HL-60/S4 treated with phorbol 12-myristate 13-acetate at 8.2 ng/mL for 4 days and 3 days (cell line): ENCODE results near the gene MGAT5B.

Source experiments
- in situ Hi-C: fragments of 300-500 bp; cut with MboI; formaldehyde crosslinking; loops from 2 replicates; pipeline ENCODE4 v1.15.0; 2022; ENCODE audit warnings: low sequenced_read_pairs

The MGAT5B gene

DNA sequence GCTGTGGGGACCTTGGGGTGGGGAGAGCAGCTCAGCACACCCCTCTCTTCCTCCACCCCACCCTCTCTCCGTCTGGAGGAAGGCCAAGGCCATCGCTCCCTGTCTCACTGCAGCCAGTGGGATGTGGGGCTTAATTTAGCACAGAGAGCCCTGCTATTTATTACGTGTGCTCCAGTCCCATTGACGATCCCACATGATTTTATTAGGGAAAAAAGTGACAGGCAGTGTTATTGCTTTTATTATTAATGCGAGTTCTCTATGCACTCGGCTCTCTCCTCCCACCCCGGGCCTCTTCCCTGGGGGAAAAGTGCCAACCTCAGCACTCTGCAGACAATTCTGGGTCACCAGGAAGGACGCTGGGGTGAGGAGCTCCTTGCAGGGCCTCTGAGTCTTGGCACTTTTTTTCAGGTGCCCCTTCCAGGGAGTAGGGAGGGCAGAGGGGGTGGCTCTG, 57.3 kb downstream of the MGAT5B start:
- in situ Hi-C loops = no loop called here

DNA sequence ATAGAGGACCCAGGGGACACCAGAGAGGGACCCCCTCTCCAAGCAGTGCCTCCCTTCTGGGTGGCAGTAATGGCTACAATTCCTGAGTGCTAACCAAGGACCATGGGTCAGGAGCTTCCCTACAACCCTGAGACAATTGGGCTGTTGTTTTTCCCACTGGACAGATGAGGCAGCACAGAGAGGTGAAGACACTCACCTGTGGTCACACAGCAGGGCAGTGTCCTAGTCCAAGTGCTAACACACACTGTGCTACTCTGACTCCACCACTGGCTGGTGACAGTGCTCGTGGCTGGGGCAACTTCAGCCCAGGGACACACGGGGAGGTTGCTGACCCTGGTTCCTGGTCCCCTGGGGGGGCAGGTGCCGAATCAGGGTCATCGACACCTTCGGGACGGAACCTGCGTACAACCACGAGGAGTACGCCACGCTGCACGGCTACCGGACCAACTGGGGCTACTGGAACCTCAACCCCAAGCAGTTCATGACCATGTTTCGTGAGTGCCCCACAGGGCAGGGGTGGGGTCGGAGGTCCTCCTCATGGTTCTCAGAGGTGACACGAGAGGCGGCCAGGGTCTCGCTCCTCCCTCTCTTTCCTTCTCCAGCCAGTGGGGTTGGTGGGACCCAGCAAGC, 58.1 kb downstream of the MGAT5B start:
- in situ Hi-C loops = no loop called here

DNA sequence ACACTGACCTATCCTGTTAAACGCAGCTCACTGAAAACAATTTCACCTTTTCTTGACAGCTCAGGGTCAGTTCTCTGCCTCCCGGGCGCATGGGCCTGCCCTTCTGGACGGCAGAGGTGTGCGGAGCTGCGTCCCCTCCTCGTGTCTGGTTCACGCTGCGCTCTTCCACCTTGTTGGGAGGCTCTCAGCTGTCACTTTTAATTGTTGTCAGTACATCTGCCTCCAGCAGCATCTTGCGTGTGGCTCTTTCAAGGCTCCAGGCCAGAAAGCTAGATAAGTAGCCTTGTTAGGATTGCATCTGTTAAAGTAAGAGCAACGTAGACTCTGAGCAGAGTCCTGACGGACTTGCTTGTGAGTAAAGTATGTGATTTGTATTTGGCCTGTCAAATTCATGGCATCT, 59.4 kb downstream of the MGAT5B start:
- in situ Hi-C loops = no loop called here

DNA sequence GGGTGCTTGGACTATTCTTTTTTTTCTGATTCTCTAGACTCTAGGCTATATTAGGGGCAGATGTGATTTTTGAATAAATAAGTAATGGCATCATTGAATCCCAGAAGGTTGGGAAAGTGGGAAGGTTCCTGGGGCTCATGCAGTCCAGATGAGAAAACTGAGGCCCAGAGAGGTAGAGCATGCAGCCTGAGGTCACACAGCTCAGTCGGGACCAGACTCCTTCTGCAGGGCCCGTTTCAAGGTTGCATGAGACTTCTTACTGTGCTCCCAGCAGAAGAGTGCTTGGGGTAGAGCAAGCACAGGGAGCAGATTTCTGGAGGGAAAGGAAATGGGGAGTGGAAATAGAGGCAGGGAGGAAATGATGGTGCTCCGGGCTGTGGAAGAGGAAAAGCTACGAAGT, 59.8 kb downstream of the MGAT5B start:
- in situ Hi-C loops = no loop called here

DNA sequence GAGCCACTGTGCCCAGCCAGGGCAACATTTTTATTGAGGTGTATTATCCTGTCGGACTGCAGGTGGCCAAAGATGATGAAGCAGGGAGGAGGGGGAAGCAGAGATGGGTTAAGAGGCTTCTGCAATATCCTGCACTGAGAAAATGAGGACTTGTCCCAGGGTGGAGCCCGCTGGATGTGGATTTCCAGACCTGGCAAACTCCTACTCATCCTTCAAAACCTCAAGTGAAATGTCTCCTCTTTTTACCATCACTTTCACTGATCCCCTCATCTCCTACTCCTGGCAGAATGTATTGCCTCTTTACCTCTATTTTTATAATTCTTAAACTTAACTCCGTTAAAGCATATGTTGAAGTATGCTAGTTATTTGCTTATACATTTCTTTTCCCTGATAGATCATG, 60.9 kb downstream of the MGAT5B start:
- in situ Hi-C loops = no loop called here

DNA sequence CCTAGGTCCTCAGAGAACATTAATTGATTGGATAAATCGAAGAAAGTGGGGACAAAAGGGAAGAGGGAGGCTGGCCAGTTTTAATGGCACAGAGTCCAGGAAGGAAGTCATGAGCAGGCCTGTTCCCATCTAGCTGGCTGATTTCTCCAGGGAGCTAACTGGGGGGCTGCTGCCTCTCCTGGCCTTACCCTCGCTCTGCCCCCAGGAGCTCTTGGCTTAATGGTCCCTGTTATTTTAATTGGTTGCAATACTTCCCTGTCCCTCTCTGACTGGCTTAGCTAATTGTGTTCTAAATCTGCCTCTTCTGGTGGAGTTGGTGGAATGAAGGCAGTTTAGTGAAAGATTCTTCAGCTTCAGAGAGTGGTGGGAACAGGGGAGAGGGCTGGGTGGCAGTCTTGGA, 61.4 kb downstream of the MGAT5B start:
- in situ Hi-C loops = no loop called here

DNA sequence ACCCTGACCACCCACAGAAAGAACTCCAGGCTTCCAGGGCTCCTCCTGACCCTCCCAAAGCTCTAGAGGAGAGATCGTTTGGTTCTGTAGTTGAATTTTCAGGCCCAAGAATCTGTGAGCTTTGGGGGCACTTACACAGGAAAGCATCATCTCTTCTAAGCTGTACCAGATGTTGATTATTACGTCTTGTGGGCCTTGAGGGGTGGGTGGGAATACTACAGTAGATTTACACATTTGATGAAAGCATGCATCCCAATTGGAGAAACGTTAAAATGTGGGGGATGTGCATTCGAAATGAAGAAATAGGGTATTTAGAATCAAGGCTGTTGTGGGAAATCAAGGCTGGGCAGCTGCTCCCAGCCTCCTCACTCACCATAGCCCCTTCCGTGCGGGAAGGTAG, 61.9 kb downstream of the MGAT5B start:
- in situ Hi-C loops = no loop called here

DNA sequence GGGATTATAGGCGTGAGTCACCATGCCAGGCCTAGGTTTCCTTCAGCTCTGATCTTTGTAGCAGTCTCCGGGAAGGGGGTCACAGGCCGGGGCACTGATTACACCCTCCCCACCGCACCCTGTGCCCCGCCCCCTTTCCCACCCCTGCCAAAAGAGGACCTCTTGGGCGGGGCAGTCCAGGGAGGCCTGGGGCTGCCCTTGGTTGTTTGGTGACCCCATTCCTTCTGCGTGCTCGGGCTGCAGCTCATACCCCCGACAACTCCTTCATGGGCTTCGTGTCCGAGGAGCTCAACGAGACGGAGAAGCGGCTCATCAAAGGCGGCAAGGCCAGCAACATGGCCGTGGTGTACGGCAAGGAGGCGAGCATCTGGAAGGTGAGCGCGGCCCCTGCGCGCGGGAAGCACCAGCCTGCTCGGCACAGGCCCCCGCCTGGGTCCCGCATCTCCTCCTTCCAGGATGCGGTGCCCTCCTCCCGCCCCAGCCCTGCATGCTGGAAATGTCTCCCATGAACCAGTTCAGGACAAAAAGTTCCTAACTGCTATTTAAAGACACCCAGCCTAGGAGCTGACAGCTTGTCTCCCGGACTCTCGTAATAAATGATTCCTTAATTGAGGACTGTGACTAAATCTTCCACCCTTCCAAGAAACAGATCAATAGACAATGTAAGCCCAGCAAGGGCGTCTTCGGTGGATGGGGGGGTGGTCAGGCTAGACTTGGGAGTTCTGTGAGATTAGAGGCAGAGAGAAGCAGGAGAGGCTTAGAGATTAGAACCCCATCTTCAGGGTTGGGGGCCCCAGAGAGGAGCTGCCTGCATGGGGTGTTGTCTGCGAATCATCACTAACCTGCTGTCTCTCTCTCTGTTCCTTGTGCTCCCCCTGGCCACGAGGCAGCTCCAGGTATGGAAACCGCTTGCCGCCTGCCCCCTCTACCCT, 64.5 kb downstream of the MGAT5B start:
- in situ Hi-C loops = no loop called here

DNA sequence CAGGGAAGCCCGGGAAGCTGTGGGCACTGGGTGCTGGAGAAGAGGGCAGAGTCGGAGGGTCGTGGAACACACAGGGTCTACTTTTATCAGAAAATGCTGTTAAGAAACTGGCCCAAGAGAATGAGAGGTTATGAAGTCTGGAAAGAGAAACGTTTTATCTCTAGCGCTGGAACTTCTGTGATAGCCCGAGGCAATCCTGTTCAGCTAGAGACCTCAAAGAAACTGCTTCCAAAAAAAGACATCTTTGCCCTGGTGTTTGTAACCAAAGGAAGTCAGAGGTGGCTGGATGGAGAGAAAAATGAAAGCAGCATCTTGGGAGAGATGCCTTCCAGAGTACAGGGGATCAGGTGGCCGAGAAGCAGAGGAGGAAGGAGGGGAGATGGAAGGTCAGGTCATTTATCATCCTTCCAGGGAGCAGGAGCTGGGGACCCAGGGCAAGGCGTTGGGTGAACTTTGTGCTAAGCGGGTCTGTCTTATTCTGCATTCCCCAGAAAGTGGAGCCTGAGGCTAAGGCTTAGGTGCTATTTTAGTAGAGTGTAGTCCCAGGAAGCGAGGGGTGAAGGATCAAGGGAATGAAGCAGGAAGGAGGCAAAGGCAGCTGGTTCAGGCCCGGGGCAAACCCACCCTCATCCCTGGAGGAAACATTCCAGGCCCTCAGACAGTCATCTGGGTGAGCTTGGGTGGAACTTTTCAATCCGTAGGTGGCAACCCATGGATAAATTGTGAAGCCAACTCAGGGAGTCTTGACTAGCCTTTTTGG, 66.5 kb downstream of the MGAT5B start:
- in situ Hi-C loops = no loop called here

DNA sequence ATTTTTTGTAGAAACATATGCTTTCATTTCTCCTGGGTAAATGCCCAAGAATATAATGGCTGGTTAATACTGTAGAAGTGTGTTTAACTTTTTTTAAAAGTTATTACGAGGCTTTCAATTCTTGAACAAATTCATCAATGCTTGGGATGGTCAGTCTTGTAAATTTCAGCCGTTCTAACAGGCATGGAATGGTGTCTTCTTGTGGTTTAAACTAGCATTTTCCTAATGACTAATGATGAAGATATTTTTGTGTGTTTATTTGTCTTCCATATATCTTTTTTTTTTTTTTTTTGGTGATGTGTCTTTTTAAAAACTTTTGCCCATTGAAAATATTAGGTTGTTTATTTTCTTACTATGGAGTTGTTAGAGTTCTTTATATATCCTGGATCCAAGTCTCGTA, 67.1 kb downstream of the MGAT5B start:
- in situ Hi-C loops = no loop called here

DNA sequence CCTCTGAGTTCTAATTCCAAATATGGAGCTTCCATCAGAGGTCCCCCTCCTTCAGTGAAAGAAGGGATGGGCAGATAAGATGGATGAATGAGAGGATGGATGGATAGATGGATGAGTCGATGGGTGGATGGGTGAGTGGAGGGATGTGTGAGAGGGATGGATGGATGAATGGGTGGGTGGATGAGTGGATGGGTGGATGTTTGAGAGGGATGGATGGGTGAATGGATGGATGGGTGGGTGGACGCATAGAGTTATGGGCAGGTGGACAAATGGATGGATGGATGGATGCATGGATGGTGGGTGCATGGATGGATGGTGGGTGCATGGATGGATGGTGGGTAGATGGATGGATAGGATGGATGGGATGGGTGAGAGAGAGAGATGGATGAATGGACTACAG, 69.0 kb downstream of the MGAT5B start:
- in situ Hi-C loops = no loop called here

DNA sequence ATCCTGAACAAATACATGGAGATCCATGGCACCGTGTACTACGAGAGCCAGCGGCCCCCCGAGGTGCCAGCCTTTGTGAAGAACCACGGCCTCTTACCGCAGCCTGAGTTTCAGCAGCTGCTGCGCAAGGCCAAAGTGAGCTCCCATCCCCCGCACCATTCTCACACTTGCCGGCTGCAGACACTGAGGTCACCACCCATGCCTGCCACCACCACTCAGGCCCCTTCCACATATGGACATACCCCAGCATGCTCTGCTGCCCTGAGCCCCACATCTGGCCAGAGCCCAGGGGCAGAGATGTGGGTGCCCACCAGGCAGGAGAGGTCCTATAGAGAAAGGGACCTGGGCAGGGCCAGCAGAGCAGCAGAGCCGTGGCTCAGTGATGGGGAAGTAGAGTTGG, 69.8 kb downstream of the MGAT5B start:
- in situ Hi-C loops = no loop called here

DNA sequence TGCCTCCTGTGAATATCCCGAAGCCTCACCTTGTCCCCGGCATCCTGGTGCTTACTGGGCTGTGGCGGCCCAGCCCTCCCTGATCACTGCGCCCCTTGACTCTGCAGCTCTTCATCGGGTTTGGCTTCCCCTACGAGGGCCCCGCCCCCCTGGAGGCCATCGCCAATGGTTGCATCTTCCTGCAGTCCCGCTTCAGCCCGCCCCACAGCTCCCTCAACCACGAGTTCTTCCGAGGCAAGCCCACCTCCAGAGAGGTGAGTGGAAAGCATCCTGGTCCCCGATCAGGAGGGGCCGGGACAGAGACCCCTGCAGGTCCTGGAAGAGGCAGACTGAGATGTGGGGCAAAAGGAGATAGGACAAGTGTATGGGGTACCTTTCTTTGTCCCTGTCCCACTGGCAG, 72.1 kb downstream of the MGAT5B start:
- in situ Hi-C loops = no loop called here

DNA sequence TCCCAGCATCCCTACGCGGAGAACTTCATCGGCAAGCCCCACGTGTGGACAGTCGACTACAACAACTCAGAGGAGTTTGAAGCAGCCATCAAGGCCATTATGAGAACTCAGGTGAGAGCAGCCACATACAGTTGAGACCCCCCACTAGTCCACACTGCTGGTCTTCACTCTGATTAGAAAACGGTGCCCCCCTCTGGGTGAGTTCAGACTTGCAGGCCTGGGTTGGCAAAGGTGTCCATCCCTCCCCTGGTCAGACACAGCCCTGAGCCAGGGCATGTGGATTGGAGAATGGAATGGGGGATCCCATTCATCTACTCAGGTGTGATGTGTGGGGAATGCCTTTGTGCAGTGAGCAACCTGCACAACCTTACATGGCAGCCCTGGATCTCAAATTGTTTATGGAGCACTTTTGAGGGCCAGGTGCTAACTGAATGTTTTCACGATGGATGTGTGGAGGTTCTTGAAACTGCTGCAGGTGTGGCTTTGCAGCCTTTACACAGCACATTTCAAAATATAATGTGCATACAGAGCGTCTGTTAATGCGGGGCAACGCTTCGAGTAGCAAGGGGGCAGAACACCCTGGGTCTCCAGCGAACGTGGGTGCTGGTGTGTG, 72.6 kb downstream of the MGAT5B start:
- in situ Hi-C loops = no loop called here

DNA sequence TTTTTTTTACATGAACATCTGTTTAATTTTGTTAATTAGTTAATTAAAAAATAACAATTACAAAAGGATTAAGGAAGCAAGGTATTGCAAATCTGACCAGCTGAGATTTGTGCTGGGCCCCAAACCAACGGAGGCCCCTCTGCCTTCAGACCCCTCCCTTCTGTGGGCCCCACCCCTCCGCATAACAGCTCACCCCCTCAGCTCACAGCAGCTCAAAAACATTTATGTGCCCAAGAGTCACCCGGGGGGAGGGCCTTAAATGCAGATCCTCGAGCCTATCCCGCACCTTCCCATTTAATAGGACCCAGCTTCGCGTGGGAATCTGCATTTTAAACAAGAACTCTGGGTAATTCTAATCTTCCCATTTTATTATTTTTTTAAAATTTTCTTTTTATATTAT, 75.0 kb downstream of the MGAT5B start:
- in situ Hi-C loops = no loop called here

DNA sequence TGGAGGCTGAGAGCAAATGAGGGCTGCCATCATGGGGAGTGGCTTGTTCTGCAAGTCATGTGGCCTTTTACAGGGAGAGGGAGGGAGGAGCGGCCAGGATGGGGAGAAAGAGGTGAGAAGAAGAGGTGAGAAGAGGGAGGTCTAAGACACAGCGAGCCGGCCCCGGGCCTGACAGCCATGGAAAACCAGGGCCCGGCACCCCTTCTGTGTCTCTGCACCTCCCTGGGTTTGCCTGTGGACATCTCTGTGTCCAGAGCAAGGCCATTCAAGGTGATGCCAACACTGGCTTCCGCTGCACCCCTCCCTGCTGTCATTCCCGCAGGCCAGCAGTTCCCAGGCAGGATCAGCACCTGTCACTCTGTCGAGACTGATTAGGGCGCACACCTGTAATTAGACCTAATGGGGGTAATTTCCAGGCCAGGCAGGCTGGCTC, 75.6 kb downstream of the MGAT5B start:
- in situ Hi-C loops = no loop called here

DNA sequence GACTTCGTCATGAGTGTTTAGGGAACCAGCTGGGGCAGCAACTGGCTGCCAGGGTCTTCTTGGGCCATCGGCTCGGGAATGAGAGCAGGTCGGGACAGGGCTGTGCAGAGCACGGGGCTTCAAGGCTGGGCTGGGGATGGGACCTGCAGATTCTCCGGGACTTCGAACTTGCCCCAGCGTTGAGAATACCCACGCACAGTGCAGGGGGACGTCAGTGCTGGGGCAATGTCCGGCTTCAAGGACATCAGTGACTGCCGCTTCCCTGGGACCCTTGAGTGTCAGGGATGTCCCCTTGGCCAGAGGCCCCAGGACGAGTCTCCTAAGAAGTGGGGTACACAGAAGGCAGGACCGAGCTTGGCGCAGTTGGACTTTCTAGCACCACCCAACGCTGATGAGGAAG, 76.3 kb downstream of the MGAT5B start:
- in situ Hi-C loops = no loop called here

DNA sequence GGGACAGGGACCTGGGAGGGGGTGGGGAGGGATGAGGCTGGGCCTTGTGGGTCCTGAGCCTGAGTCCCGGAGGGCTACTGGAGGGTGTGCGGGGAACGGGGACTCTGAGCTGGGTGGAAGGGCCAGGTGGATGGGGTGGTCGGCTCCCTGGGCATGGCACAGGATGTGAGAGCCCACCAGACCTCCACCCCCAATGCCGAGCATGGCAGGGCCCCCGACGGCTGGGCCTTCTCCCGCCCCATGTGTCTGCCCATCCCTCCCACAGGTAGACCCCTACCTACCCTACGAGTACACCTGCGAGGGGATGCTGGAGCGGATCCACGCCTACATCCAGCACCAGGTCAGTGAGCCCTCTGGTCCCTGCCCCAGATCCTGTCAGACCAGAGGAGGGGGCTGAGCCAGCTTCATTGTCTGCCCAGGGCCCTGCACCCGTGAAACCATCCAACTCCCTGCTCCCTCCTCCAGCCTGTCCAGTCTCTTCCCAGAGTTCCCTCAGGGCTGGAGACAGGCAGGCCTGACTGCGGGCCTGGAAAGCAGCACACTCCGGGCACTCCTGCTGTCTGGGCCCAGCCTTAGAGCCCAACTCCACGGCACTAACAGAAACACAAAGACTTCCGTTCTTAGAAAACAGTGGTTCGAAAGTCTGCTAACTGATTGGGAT, 78.0 kb downstream of the MGAT5B start:
- in situ Hi-C loops = no loop called here

DNA sequence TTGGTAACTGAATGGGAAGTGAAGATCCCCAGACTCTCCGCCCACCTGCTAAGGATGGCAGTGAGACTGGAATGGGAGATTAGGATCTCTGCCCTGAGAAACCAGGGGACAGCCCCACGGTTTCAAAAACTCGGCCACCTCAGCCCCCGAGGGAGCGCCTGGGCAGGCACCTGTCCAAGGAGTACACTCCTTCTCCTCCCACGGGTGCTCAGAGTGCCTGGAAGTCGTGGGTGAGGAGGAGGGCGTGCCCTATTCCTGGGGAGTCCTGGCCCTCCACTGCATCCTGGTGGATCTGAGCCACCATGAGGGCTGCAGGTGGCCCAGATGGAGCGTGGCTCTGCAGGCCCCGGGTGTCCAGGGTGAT, 78.5 kb downstream of the MGAT5B start:
- in situ Hi-C loops = no loop called here

DNA sequence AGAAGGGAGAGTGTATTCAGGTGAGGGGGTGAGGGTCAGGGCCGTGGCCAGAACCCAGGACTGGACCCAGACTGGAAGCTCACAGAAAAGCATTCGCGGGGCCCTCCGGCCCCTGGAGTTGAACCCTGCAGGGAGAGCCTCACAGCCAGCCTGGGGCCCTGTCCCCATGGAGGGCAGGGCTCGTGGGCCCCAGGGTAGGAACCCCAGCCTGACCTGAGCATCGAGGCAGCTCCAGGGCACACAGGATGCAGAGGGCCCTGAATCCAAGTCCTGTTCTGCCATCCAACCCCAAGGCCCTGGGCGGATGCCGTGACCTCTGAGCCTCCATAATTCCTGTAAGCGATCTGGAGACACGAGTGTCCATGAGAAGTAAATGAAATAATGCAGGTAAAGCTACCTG, 79.1 kb downstream of the MGAT5B start:
- in situ Hi-C loops = no loop called here

DNA sequence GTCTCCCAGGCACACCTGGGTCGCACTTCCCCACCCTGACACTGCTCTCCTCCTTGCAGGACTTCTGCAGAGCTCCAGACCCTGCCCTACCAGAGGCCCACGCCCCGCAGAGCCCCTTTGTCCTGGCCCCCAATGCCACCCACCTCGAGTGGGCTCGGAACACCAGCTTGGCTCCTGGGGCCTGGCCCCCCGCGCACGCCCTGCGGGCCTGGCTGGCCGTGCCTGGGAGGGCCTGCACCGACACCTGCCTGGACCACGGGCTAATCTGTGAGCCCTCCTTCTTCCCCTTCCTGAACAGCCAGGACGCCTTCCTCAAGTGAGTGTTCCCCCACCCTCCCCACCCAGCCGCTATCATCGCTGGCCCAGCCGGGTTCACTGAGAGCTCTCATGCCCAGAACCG, 79.6 kb downstream of the MGAT5B start:
- in situ Hi-C loops = no loop called here
